Prostate gland (tissue), 2 donors: ENCODE results near the gene DCAF7.

Experiments used
- POLR2A ChIP-seq: fragments of 450-650 bp; IDR thresholded peaks from one replicate; pipeline ENCODE4 v1.6.1; 2016; ENCODE audit warnings: antibody characterized with exemption, mild to moderate bottlenecking
- POLR2AphosphoS5 ChIP-seq: sonication (generic); formaldehyde crosslinking; IDR thresholded peaks from one replicate; pipeline ENCODE4 v1.6.1; 2017; ENCODE audit warnings: antibody characterized with exemption
- TF ChIP-seq, protein P1 (sequence below), 4 experiments: fragments of 200-600 bp in 2 of 4; fragments of 450-650 bp in 2 of 4; sonication (generic) in 2 of 4; IDR thresholded peaks; 1 replicate in 3 of 4; 2 replicates in 1 of 4; pipeline ENCODE4 v1.5.1; 2016 to 2019; ENCODE audit warnings: antibody characterized with exemption in 4 of 4, mild to moderate bottlenecking in 2 of 4, moderate library complexity in 2 of 4

DNA sequence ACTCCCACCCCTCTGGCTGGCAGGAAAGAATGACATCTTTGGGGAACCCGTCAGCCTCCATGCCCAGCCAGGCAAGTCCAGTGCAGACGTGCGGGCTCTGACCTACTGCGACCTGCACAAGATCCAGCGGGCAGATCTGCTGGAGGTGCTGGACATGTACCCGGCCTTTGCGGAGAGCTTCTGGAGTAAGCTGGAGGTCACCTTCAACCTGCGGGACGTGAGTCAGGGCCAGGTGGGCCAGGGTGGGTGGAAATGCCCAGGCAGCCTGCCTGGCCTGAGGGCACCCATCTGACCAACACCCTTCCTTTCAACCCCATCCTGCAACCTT, 8.1 kb upstream of the DCAF7 start:
- TF ChIP-seq, protein P1, sequence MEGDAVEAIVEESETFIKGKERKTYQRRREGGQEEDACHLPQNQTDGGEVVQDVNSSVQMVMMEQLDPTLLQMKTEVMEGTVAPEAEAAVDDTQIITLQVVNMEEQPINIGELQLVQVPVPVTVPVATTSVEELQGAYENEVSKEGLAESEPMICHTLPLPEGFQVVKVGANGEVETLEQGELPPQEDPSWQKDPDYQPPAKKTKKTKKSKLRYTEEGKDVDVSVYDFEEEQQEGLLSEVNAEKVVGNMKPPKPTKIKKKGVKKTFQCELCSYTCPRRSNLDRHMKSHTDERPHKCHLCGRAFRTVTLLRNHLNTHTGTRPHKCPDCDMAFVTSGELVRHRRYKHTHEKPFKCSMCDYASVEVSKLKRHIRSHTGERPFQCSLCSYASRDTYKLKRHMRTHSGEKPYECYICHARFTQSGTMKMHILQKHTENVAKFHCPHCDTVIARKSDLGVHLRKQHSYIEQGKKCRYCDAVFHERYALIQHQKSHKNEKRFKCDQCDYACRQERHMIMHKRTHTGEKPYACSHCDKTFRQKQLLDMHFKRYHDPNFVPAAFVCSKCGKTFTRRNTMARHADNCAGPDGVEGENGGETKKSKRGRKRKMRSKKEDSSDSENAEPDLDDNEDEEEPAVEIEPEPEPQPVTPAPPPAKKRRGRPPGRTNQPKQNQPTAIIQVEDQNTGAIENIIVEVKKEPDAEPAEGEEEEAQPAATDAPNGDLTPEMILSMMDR (IDR thresholded peaks at IDR 0.05), result no peak
- TF ChIP-seq POLR2A (no peak), POLR2AphosphoS5 (no peak)
